AG04450 (cell line): ENCODE measurements around the gene NRCAM. TPM values are rescaled to one million over a fixed set of nuclear protein-coding genes. Genes with fewer than 3 reads are reported as not detected.

Experiments used
- CTCF ChIA-PET: fragments of 300-600, 350-600 bp; formaldehyde crosslinking; extraction: SDS; loops from one replicate; lab custom pipeline; 2022; ENCODE audit warnings: antibody characterized with exemption, inconsistent platforms; lab: Charles Lee
- POLR2A ChIA-PET: fragments of 350-600 bp; formaldehyde crosslinking; extraction: SDS; loops from one replicate; lab custom pipeline; 2021; ENCODE audit warnings: antibody characterized with exemption, inconsistent platforms; lab: Yijun Ruan, JAX
- DNase-seq: peaks from one replicate; pipeline ENCODE4 v3.0.0-alpha.2; 2011; ENCODE audit warnings: low read depth, low spot score
- H3K27ac ChIP-seq: one replicate; pipeline ENCODE4 v1.5.1; 2012; ENCODE audit warnings: low read depth, low read length, control low read depth
- H3K27me3 ChIP-seq: one replicate; pipeline ENCODE4 v1.6.0; 2012; ENCODE audit warnings: low read length; ENCODE audit not compliant: control insufficient read depth, insufficient read depth
- H3K4me3 ChIP-seq: 2 replicates; pipeline ENCODE4 v1.5.1; 2011; ENCODE audit warnings: mild to moderate bottlenecking, low read depth, low read length, control low read depth
- H3K9me3 ChIP-seq: 2 replicates; pipeline ENCODE4 v1.5.1; 2012; ENCODE audit warnings: low read length; ENCODE audit not compliant: control insufficient read depth, insufficient read depth
- CTCF ChIP-seq: IDR thresholded peaks from 2 replicates; pipeline ENCODE4 v1.5.1; 2011; ENCODE audit warnings: low read depth, low read length, control low read depth, inconsistent platforms
- polyA plus RNA-seq: library from polyadenylated mRNA; depleted of rRNA; stranded (reverse); fragments of >200 nt; gene quantifications from 2 replicates; pipeline ENCODE4 v1.2.3, GENCODE V29; 2011

NRCAM gene
- polyA plus RNA-seq, 1 experiment, result 0.66 TPM

- CTCF ChIA-PET, result interaction anchor here (0.5 to 6.2 kb wide), 13 partner anchors 8 to 322 kb away, joined by 3 to 72 read pairs (median 4); no protein-coding TSS in a partner anchor
- DNase-seq, result peak; percentile 30
- Histone ChIP-seq H3K27me3 (peaks cover 7% of the 10 kb centered on the region), H3K4me3 (no peak overlapping the region), H3K9me3 (no peaks in the 10 kb centered on the region), H3K27ac (no peak overlapping the region)
- POLR2A ChIA-PET, result no interaction called here
- TF ChIP-seq CTCF, result peak; percentile 67
These were observed 274.9 kb downstream of the NRCAM start for GRCh38 chr7:108181073-108181985.

GRCh38 chr7:108178398-108178797 is 277.8 kb downstream of the NRCAM start:
- H3K4me3 ChIP-seq, result no peak overlapping the region
- H3K27ac ChIP-seq, result no peak overlapping the region
- H3K27me3 ChIP-seq, result peaks cover 7% of the 10 kb centered on the region
- no peak for DNase-seq
- POLR2A ChIA-PET, result no interaction called here
- TF ChIP-seq CTCF, result no peak
- no peaks in the 10 kb centered on the region for H3K9me3 ChIP-seq
- CTCF ChIA-PET, result interaction anchor here (0.6 to 6.2 kb wide), 4 partner anchors 8 to 349 kb away, joined by 3 to 72 read pairs (median 3); no protein-coding TSS in a partner anchor

DNA sequence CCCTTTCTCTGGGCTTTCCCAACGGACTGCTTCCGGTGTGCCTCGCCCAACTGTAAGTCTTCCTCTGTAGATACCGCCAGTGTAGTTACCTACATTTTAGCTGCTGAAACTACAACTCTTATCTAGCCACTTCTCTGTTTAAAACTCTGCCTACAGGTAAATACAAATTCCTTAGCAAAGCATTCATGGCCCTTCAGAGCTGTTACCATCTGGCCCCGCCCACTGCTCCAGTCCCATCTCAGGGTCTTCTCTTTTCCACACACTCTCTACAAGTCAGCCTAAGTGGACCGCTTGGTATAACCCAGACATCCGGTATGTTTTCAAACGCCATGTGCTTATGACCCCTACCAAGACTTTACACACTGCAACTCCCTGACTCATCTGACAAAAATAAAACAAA is 285.1 kb downstream of the NRCAM start:
- ChIA-PET CTCF (interaction anchor here (1.2 to 1.5 kb wide), 2 partner anchors 10 to 326 kb away, joined by 4 to 7 read pairs; no protein-coding TSS in a partner anchor), POLR2A (no interaction called here)
- TF ChIP-seq CTCF, result no peak
- DNase-seq, result no peak
- Histone ChIP-seq H3K4me3 (no peak overlapping the region), H3K27me3 (no peaks in the 10 kb centered on the region), H3K9me3 (no peaks in the 10 kb centered on the region), H3K27ac (no peak overlapping the region)

- ChIA-PET CTCF (no interaction called here), POLR2A (no interaction called here)
- Histone ChIP-seq H3K27ac (no peak overlapping the region), H3K27me3 (no peaks in the 10 kb centered on the region), H3K4me3 (no peak overlapping the region), H3K9me3 (no peaks in the 10 kb centered on the region)
- no peak for DNase-seq
- no peak for TF ChIP-seq CTCF
These were observed 286.0 kb downstream of the NRCAM start for GRCh38 chr7:108170251-108170650.

DNA sequence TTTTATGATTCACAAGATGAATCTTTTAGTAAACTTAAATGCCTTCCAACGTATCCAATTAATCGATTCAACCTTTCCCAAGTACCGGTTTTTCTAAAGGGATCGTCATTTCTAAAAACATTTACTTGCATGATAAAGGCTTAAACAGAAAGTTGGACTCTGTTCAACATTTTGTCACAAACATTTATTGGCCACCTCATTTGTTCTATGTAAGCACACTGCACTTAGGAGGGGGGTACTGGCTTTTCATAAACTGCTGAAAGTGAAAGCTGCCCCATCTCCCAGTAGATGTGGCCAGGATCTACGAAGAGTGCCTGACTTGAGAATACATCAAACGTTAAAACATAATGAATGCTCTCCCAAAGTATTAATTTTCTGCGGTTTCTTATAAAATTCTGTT is 288.8 kb downstream of the NRCAM start:
- ChIA-PET POLR2A (no interaction called here), CTCF (interaction anchor here (1.1 to 2.1 kb wide), 2 partner anchors 14 to 330 kb away, joined by 4 to 12 read pairs; no protein-coding TSS in a partner anchor)
- no peak for DNase-seq
- no peak overlapping the region for H3K27ac ChIP-seq
- no peaks in the 10 kb centered on the region for H3K9me3 ChIP-seq
- TF ChIP-seq CTCF, result no peak
- peak overlapping the region; percentile 50 for H3K4me3 ChIP-seq
- H3K27me3 ChIP-seq, result no peaks in the 10 kb centered on the region
